GM18519 (cell line): ENCODE data around the gene CDKN1A.
"Not testable (repeated sequence)": the region's sequence is repeated elsewhere in the genome, so short reads cannot be mapped to it uniquely, and the experiment has no call there.

Source experiments
- ATAC-seq: cut with Tn5 transposase; IDR thresholded peaks from one replicate; pipeline ENCODE4 v1.9.1; 2021; ENCODE audit warnings: mild to moderate bottlenecking, moderate library complexity; ENCODE audit not compliant: unreplicated experiment, low FRiP score

The CDKN1A gene

GRCh38 chr6:36692861-36693702 is 14.6 kb downstream of the CDKN1A start:
- no peak for ATAC-seq

GRCh38 chr6:36694616-36695015 is 16.1 kb downstream of the CDKN1A start:
- ATAC-seq = no peak

- ATAC-seq = no peak
Observed at GRCh38 chr6:36695414-36695813, 16.9 kb downstream of the CDKN1A start.

- ATAC-seq = no peak
Observed at GRCh38 chr6:36697481-36697903, 19.0 kb downstream of the CDKN1A start, which contains the start of gene RAB44. Gene RAB44 (plus strand): TSS chr6:36697826. CDS start chr6:36704236, 6,410 bp downstream.

- ATAC-seq = no peak
Observed at GRCh38 chr6:36698196-36698595, 19.7 kb downstream of the CDKN1A start.

- ATAC-seq = no peak
Observed at GRCh38 chr6:36698871-36699271, 20.4 kb downstream of the CDKN1A start.

GRCh38 chr6:36699348-36699747 is 20.8 kb downstream of the CDKN1A start:
- ATAC-seq = no peak

- no peak for ATAC-seq
Observed at GRCh38 chr6:36700071-36700812, 21.7 kb downstream of the CDKN1A start.

GRCh38 chr6:36700831-36701230 is 22.3 kb downstream of the CDKN1A start:
- ATAC-seq = no peak

GRCh38 chr6:36701401-36701991 is 23.0 kb downstream of the CDKN1A start:
- no peak for ATAC-seq

GRCh38 chr6:36702656-36703055 is 24.1 kb downstream of the CDKN1A start:
- no peak for ATAC-seq

GRCh38 chr6:36703081-36703606 is 24.6 kb downstream of the CDKN1A start:
- ATAC-seq = no peak

- ATAC-seq = no peak
Observed at GRCh38 chr6:36703982-36704381, 25.5 kb downstream of the CDKN1A start.

- not testable (repeated sequence) for ATAC-seq
Observed at GRCh38 chr6:36704961-36705577, 26.6 kb downstream of the CDKN1A start.

GRCh38 chr6:36706339-36706738 is 27.8 kb downstream of the CDKN1A start:
- no peak for ATAC-seq

- no peak for ATAC-seq
Observed at GRCh38 chr6:36712816-36713215, 34.3 kb downstream of the CDKN1A start.

- no peak for ATAC-seq
Observed at GRCh38 chr6:36713846-36714245, 35.3 kb downstream of the CDKN1A start.

GRCh38 chr6:36714511-36714910 is 36.0 kb downstream of the CDKN1A start:
- ATAC-seq = no peak

GRCh38 chr6:36715469-36715868 is 37.0 kb downstream of the CDKN1A start:
- no peak for ATAC-seq

GRCh38 chr6:36716476-36717093 is 38.1 kb downstream of the CDKN1A start:
- ATAC-seq = no peak
